Panc1 (cell line): Measurements from ENCODE around the gene BAIAP2. TPM values are rescaled to one million over a fixed set of nuclear protein-coding genes. Genes with fewer than 3 reads are reported as not detected.

Experiments
- ATAC-seq: fragments of 200-7000 bp; cut with Tn5 transposase; 2 replicates; pipeline ENCODE4 v1.9.1; 2020; ENCODE audit warnings: mild to moderate bottlenecking, moderate library complexity
- BruUV-seq: library from RNA; stranded (reverse); fragments of 400-500 nt; replicated peaks from 2 replicates; lab custom pipeline; 2021; lab: Mats Ljungman, UMichigan
- CTCF ChIA-PET: fragments of 300-600 bp; sonication (Branson Sonifier 250); formaldehyde crosslinking; loops from one replicate; lab custom pipeline; 2022; ENCODE audit warnings: antibody characterized with exemption; lab: Charles Lee
- POLR2A ChIA-PET: fragments of 300-600 bp; sonication (Branson Sonifier 250); formaldehyde crosslinking; loops from one replicate; lab custom pipeline; 2022; ENCODE audit warnings: antibody characterized with exemption; lab: Charles Lee
- DNase-seq: peaks from one replicate; pipeline ENCODE4 v3.0.0-alpha.2; 2010; ENCODE audit warnings: low read depth, low spot score
- H3K27ac ChIP-seq: 2 replicates; pipeline ENCODE4 v1.5.1; 2011; ENCODE audit warnings: mild to moderate bottlenecking, low read length, inconsistent platforms
- H3K27me3 ChIP-seq: fragments of 200-500 bp; sonication (Bioruptor generic); 2 replicates; pipeline ENCODE4 v1.6.0; 2014; ENCODE audit warnings: low read length, inconsistent platforms; ENCODE audit not compliant: control insufficient read depth, insufficient read depth
- H3K36me3 ChIP-seq: fragments of 200-500 bp; sonication (Bioruptor generic); 2 replicates; pipeline ENCODE4 v1.5.1; 2014; ENCODE audit warnings: inconsistent platforms, mild to moderate bottlenecking, low read length, moderate library complexity; ENCODE audit not compliant: control insufficient read depth, insufficient read depth
- H3K4me1 ChIP-seq: 2 replicates; pipeline ENCODE4 v1.5.1; 2011; ENCODE audit warnings: inconsistent platforms, mild to moderate bottlenecking, low read length, moderate library complexity; ENCODE audit not compliant: control insufficient read depth, insufficient read depth
- H3K4me3 ChIP-seq, 2 experiments: 2 replicates each; pipeline ENCODE4 v1.5.1; 2011 to 2012; ENCODE audit warnings: low read depth in 2 of 2, low read length in 2 of 2, mild to moderate bottlenecking in 2 of 2, inconsistent platforms in 1 of 2, moderate library complexity in 1 of 2
- H3K9me3 ChIP-seq: fragments of 200-500 bp; sonication (Bioruptor generic); 2 replicates; pipeline ENCODE4 v1.5.1; 2014; ENCODE audit warnings: low read depth, mild to moderate bottlenecking, inconsistent platforms, low read length, moderate library complexity; ENCODE audit not compliant: control insufficient read depth, insufficient read depth
- CTCF ChIP-seq: fragments of 450-650 bp; IDR thresholded peaks from 2 replicates; pipeline ENCODE4 v1.5.1; 2017; ENCODE audit warnings: mild to moderate bottlenecking
- POLR2AphosphoS5 ChIP-seq: IDR thresholded peaks from 2 replicates; pipeline ENCODE4 v1.6.1; 2012; ENCODE audit warnings: mild to moderate bottlenecking, low read depth, low read length, moderate library complexity
- REST ChIP-seq, 2 experiments: IDR thresholded peaks; 2 replicates each; pipeline ENCODE4 v1.6.1; 2011 to 2012; ENCODE audit warnings: low read depth in 2 of 2, control low read depth in 1 of 2, low read length in 1 of 2, mild to moderate bottlenecking in 1 of 2, moderate library complexity in 1 of 2; ENCODE audit not compliant: insufficient read depth in 1 of 2
- SIN3A ChIP-seq: IDR thresholded peaks from 2 replicates; pipeline ENCODE4 v1.6.1; 2012; ENCODE audit warnings: low read depth, mild to moderate bottlenecking, low read length, moderate library complexity, borderline replicate concordance; ENCODE audit not compliant: insufficient read depth
- TCF7L2 ChIP-seq: IDR thresholded peaks from 2 replicates; pipeline ENCODE4 v1.6.1; 2011; ENCODE audit warnings: mild to moderate bottlenecking, low read depth, low read length, inconsistent platforms
- in situ Hi-C: cut with HindIII; loops from 2 replicates; pipeline ENCODE4 v1.10.0; 2016; ENCODE audit warnings: low sequenced_read_pairs, low pct_unique_long_range_greater_than_20kb
- intact Hi-C: fragments of 100-400 bp; cut with micrococcal nuclease; formaldehyde crosslinking; loops from one replicate; pipeline ENCODE4 v1.10.0; 2022; ENCODE audit not compliant: unreplicated experiment
- total RNA-seq: library from RNA; stranded (reverse); gene quantifications from one replicate; pipeline ENCODE4 v1.2.1, GENCODE V29; 2021; ENCODE audit not compliant: unreplicated experiment

Gene BAIAP2
- total RNA-seq, 1 experiment from 2014 or later, result 125 TPM

GRCh38 chr17:81044428-81044763, 9.4 kb downstream of the BAIAP2 start:
- peak; percentile 9; the same call in 1 of the 2 replicates for TF ChIP-seq TCF7L2
- no peak for TF ChIP-seq SIN3A
- TF ChIP-seq CTCF, result no peak
- no peak for TF ChIP-seq REST (IDR thresholded peaks at IDR 0.05; ENCODE audit: insufficient read depth in 1 of 2, low read depth in 2 of 2, low read length in 1 of 2)
- no peak for TF ChIP-seq POLR2AphosphoS5
- H3K4me1 ChIP-seq, result peaks cover 98% of the 10 kb centered on the region
- H3K4me3 ChIP-seq, result peak overlapping the region; percentile 23 to 36
- ChIA-PET POLR2A (interaction anchor here (0.5 kb wide), 1 partner anchor 721 kb away, joined by 3 read pairs; no protein-coding TSS in a partner anchor), CTCF (no interaction called here)
- in situ Hi-C loops, result no loop called here
- H3K9me3 ChIP-seq, result no peaks in the 10 kb centered on the region
- ATAC-seq (no peak), DNase-seq (no peak)
- no TSS peak for BruUV-seq
- H3K27ac ChIP-seq, result peak overlapping the region; percentile 99
- H3K27me3 ChIP-seq, result no peaks in the 10 kb centered on the region
- intact Hi-C loops, result no loop called here
- no peaks in the 10 kb centered on the region for H3K36me3 ChIP-seq

GRCh38 chr17:81044764-81045589, 10.0 kb downstream of the BAIAP2 start:
- Histone ChIP-seq H3K36me3 (no peaks in the 10 kb centered on the region), H3K27ac (peak overlapping the region; percentile 99), H3K9me3 (no peaks in the 10 kb centered on the region), H3K4me1 (peaks cover 98% of the 10 kb centered on the region), H3K4me3 (peak overlapping the region; percentile 23 to 36; a peak in 3 of 4 replicates), H3K27me3 (no peaks in the 10 kb centered on the region)
- DNase-seq (no peak), ATAC-seq (peak; percentile 3; the same call in 1 of the 2 replicates)
- no TSS peak for BruUV-seq
- no peak for TF ChIP-seq TCF7L2
- no peak for TF ChIP-seq REST (IDR thresholded peaks at IDR 0.05; ENCODE audit: insufficient read depth in 1 of 2, low read depth in 2 of 2, low read length in 1 of 2)
- no peak; the same call in 1 of the 2 replicates for TF ChIP-seq SIN3A
- no peak for TF ChIP-seq CTCF
- no peak for TF ChIP-seq POLR2AphosphoS5
- ChIA-PET POLR2A (no interaction called here), CTCF (no interaction called here)
- in situ Hi-C loops, result no loop called here
- intact Hi-C loops, result no loop called here
